Skin epidermis (tissue), 12 donors: ENCODE data around the gene CLEC14A.

ENCODE experiments used
- H3K27ac ChIP-seq, 21 experiments: fragments of 200-600 bp; sonication (generic) in 11 of 21; one replicate each; pipeline ENCODE4 v1.5.0; 2020; ENCODE audit warnings: mild to moderate bottlenecking in 3 of 21, inconsistent platforms in 2 of 21, moderate library complexity in 2 of 21
- H3K4me3 ChIP-seq, 7 experiments: fragments of 200-600 bp; sonication (generic) in 2 of 7; one replicate each; pipeline ENCODE4 v1.5.0; 2020; ENCODE audit warnings: inconsistent platforms in 2 of 7, mild to moderate bottlenecking in 2 of 7, moderate library complexity in 1 of 7

CLEC14A gene, protein sequence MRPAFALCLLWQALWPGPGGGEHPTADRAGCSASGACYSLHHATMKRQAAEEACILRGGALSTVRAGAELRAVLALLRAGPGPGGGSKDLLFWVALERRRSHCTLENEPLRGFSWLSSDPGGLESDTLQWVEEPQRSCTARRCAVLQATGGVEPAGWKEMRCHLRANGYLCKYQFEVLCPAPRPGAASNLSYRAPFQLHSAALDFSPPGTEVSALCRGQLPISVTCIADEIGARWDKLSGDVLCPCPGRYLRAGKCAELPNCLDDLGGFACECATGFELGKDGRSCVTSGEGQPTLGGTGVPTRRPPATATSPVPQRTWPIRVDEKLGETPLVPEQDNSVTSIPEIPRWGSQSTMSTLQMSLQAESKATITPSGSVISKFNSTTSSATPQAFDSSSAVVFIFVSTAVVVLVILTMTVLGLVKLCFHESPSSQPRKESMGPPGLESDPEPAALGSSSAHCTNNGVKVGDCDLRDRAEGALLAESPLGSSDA

DNA sequence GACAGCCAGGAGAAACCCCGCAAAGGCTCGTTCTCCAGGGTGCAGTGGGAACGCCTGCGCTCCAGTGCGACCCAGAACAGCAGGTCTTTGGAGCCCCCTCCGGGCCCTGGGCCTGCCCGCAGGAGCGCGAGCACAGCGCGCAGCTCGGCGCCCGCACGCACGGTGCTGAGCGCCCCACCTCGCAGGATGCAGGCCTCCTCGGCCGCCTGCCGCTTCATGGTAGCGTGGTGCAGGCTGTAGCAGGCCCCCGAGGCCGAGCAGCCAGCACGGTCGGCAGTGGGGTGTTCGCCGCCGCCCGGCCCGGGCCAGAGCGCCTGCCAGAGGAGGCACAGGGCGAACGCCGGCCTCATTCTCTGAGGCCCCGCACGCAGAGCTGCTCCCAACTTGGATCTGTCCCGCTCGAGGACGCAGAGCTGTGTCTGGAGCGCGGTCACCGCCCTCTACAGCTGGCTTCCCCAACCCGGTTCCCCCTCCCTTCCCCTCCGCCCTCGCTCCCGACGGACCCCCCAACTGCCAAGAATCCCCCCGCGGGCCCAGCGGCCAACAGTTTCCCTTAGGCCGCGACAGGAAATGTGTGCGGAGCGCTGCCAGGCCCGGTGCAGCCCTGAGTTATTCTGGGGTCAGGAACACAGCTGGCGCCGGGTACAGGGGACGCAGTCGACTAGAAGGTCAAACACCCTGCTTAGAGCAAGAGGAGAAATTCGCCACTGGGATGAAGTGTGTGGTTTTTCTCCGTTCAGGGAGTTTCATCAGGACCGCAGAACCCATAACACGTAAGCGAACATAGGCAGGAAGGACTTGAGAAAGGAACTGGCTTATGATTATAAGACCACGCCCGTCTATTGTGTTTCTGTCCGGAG is at the start of gene CLEC14A:
TSS of gene CLEC14A (minus strand) at position 421 of the 860 bp plus-strand sequence. CDS start at position 350, 71 bp downstream.
- peak within 1 kb of the TSS; percentile 14 to 37 (median 26) for H3K4me3 ChIP-seq
- H3K27ac ChIP-seq, result peak within 1 kb of the TSS in 20 of 21 experiments; percentile 41 to 92 (median 69)

DNA sequence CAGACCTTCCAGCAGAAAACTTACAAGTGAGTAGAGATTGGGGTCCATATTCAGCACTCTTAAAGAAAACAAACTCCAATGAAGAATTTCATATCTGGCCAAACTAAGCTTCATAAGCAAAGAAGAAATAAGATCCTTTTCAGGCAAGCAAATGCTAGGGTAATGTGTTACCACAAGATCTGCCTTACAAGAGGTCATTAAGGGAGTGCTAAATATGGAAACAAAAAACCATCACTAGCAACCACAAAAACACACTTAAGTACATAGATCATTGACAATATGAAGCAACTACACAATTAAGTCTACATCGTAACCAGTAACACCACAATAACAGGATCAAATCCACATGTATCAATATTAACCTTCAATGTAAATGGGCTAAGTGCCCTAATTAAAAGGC is 47.1 kb upstream of the CLEC14A start:
- no peak overlapping the region for H3K4me3 ChIP-seq

DNA sequence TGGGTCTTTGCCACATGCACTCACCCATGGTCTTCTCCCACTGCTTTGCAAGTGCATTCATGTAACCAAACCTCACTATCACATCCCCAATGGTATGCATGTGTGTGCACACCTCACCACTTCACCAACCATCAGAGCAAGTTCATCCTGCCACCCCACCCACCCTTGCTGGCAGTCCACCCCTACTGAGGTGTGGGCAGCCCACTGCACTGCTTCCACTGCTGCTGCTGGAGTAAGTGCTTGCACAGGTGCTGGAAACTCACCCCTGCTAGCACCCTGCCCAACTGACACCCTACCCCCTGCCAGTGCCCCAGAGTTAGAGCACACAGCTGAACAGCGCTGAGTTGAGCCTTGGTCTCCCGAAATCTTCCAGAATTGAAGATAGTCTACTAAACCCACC is 46.1 kb upstream of the CLEC14A start:
- no peak overlapping the region for H3K4me3 ChIP-seq
- no peak overlapping the region for H3K27ac ChIP-seq

More for the DNA sequence above, 47.1 kb upstream of the CLEC14A start:
- no peak overlapping the region for H3K27ac ChIP-seq

DNA sequence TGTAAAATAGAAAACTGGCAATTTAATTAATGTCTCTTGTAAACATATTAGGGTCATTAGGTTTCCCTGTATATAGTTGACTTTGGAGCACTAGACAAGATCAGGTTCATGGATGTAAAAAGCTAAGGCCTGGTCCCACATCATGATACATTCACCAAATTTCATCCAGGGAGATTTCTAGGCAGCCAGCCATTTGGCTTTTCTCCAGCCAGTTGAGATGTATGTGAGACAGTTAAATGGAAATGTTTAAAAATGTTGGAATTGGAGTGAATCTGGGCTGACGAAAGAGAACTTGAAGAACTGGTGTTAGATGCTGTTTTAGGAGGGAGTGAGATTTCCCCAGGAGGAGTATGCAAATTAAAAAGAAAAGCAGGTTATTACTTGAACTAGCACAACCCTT is 41.8 kb upstream of the CLEC14A start:
- H3K27ac ChIP-seq, result no peak overlapping the region
- H3K4me3 ChIP-seq, result no peak overlapping the region

DNA sequence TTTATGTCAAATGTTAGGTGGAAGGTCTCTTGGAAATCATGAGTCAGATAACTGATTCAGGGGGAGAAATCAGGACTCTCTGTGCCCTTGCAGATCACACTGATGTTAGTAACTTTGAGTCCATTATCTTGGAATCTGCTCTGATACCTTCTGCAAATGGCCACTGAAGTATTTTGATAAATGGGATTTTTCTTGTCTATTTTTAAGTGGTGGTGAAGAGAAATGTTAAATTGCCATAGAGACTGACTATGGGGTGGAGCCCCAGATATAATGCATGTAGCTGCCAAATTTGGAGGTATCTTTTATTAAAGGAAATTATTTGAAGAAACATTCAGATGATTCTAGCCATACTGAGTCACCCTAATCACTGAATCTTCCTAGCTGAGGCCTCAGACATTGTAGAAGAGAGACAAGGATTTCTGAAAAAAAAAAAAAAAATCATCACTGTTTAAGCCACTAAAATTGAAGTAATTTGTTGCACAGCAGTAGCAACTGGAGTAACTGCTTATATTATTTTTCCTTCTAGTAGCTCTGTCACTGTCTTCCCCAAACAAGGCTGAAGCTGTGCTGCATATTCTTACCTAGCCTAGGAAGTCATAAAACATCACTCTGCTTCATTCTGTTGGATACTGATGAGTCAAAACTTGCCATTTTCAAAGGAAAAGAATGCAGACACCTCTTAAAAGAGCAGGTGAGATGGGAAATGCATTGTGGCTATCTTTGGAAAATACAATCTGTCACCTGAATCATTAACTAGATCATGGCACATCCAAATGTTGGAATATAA is 36.0 kb upstream of the CLEC14A start:
- Histone ChIP-seq H3K27ac (peak overlapping the region in 4 of 21 experiments; percentile 7 to 72 (median 14)), H3K4me3 (no peak overlapping the region)

DNA sequence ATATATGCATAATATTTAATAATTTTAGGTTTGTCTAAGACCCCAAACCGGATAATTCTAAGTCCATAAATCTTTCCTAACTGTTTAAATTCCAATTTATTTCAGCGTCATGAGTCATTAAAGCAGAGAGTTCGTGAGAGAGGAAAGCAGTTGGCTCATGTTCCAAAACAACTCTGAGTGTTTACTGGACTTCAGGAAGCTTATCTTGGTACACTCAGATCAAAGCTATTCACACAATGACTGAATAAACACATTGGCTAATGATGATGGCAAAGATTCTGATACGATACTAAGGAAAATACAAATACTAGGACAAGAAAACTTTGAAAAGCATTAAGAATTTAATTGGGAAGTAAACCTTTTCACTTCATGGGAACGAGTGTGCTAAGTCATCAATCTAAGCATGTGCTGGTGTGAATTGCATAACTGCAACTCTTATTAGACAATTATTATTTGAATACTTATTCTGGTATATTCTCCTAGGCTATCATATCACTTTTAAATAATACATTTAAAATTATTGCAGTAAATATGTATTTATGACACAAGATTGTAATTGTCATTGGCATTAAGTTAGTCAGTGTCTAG is 34.8 kb upstream of the CLEC14A start:
- Histone ChIP-seq H3K27ac (peak overlapping the region in 3 of 21 experiments; percentile 23 to 72 (median 47)), H3K4me3 (no peak overlapping the region)

DNA sequence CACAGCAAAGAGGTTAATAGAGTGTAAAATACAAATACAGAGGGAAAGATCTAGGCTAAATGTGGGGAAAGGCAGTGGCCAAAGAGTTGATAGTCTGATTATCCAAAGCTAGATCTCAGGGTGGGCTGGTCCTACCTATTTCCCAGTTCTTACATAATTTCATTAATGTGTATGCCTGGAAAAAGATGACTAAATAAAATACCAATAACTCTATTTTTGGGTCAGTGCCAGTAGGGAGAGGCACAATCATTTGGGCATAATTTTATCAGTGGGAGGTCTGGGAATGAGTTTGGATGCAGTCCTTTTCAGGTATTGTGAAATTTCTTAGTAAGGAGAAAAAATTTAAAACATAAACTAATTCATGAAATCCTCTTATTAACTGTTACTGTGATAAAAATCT is 30.6 kb upstream of the CLEC14A start:
- no peak overlapping the region for H3K27ac ChIP-seq
- H3K4me3 ChIP-seq, result no peak overlapping the region

DNA sequence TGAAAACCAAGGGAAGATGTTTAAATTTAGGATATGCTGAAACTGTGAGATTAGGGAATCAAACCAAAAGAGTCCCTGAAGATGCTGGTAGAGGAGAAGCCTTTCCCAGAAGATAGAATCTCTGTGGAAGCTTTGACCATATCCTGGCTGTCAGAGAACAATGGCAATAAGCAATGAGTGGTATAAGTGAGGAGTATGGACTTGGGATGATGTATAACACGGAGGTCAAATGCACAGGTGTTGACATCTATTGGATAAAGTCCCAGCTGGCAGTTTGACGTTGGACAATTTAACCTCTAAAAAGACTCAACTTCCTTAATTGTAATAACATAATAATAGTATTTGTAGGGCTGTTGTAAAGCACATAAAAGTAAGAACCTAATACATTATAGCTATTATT is 30.1 kb upstream of the CLEC14A start:
- H3K4me3 ChIP-seq, result no peak overlapping the region

DNA sequence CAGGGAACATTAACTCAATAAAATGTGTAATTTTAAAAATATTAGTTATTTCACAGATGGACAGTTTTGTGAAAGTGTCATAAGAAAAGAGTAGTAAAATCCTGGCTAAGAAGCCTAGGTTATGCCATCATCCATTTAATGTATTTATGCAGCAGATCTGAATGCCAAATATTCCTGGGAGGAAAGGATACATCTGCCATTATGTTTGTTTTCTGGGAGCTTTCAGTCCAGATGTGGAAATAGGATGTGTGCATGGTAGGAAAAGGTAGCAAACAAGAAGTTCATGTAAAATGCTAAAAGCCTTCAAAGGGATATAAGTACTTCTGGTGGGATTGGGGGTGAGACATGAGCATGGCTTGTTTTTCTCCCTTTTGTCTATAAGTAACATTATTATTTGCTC is 27.0 kb upstream of the CLEC14A start:
- H3K4me3 ChIP-seq, result no peak overlapping the region

More for the DNA sequence above, 30.1 kb upstream of the CLEC14A start:
- H3K27ac ChIP-seq, result no peak overlapping the region

DNA sequence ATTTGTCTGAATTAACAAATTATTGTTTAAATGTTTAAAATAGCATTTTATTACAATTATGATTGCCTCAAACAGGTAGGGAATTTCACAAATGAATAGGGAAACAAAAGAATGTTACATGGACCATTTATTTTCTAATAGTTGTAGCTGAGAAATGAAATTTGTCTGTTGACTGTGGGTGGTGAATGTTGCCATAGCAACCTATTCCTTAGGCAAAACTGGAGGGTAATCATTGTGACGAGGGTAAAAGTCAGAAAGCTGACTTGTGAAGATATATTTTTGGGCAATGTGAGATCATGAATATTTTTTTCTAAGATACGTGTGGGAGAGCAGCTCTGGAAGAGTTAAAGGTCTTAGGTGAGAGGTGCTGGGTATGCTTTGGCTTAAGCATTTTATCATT is 24.2 kb upstream of the CLEC14A start:
- no peak overlapping the region for H3K4me3 ChIP-seq
- H3K27ac ChIP-seq, result no peak overlapping the region

More for the DNA sequence above, 27.0 kb upstream of the CLEC14A start:
- no peak overlapping the region for H3K27ac ChIP-seq

DNA sequence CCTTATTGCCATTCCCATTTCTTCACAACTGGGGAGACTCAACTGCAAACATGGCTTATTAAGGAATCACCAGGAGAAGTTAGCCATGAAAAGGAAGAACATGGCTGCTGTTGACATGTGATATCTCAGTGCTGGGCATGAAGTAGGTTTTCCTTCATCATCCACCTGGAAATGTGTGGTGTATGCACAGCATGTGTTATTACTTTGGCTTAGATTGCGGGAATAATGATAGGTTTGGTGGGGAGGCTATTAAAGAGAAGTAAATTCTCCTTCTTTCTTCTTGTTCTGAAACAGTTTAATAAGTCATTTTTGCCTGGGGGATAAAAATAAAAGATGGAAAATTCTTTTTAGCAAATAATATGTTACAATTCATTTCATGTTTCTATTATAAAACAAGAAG is 23.7 kb upstream of the CLEC14A start:
- Histone ChIP-seq H3K4me3 (no peak overlapping the region), H3K27ac (no peak overlapping the region)

DNA sequence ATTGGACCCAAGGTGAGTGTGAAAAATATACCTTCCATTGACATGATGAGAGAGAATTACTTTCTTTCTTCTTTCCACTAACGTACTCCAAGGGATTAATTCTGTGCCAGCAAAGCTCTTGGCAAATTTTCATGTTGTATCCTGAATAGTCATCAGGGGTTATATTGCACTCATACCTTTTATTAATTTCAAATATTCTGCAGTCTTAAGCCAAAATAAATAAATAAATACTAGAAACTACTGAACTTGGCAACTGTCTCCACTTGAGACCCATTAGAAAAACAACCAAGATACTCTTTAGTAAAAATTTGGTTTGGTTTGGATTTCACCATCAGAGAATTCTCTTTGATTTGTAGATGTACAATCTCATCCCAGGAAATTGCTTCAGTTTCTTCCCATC is 22.1 kb upstream of the CLEC14A start:
- Histone ChIP-seq H3K27ac (no peak overlapping the region), H3K4me3 (no peak overlapping the region)

DNA sequence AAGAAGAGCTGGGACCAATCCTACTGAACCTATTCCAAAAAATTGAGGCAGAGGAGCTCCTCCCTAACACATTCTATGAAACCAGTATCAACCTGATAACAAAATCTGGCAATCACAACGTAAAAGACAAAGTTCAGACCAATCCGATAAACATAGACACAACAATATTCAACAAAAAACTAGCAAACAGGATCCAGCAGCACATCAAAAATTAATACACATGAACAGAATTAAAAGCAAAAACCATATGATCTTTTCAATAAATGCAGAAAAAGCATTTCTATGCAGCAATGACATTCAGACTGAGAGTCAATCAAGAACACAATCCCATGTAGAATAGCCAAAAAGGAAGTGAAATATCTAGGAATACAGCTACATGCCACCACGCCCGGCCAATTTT is 7.0 kb upstream of the CLEC14A start:
- H3K4me3 ChIP-seq, result no peak overlapping the region
- no peak overlapping the region for H3K27ac ChIP-seq

DNA sequence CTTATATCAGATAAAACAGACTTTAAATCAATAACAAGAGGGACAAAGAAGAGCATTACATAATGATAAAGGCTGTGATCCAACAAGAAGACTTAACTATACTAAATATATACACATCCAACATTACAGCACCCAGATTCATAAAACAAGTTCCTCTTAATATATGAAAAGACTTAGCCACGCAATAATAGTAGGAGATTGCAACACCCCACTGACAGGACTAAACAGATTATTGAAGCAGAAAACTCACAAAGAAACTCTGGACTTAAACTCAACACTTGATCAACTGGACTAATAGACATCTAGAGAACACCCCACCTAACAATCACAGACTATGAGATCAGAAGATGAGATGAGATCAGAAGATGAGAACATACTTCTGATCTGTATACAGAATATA is 5.7 kb upstream of the CLEC14A start:
- Histone ChIP-seq H3K27ac (no peak overlapping the region), H3K4me3 (no peak overlapping the region)

DNA sequence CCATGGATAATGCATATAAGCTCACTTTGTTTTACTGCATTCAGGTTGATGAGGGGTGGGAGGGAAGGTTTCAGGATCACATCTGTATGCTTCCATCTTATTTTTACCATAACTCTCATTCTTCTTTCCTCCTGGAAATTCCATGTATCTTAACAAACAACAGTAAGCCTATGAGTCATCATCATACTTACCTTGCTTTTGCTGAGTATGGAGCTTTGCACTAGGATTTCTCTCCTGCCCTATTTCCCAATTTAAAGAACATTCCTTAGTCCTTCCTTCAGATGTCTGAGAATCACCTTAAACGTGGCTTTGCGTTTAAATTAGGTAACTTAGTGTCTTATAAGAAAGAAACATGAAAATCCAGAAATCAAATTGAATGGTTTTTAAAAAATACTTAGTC is 1.6 kb upstream of the CLEC14A start:
- peak overlapping the region in 4 of 21 experiments; percentile 1 to 84 (median 43) for H3K27ac ChIP-seq
- no peak overlapping the region for H3K4me3 ChIP-seq

DNA sequence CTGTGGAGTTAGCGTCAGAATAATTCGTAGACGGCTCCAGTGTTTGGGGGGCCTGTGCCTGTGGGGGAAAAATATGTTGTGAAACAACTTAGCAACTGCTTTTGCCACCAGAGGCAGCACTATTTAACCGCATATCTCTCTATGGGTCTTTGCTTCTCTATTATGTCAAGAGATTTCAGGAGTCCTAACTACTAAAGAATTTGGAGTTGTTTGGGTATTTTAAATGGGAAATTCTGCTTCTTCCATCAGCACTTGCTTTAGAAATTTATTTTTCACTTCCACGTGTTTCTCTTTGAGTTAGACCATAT is 594 bp upstream of the CLEC14A start:
- H3K4me3 ChIP-seq, result no peak overlapping the region
- peak overlapping the region in 8 of 21 experiments; percentile 1 to 84 (median 37) for H3K27ac ChIP-seq

DNA sequence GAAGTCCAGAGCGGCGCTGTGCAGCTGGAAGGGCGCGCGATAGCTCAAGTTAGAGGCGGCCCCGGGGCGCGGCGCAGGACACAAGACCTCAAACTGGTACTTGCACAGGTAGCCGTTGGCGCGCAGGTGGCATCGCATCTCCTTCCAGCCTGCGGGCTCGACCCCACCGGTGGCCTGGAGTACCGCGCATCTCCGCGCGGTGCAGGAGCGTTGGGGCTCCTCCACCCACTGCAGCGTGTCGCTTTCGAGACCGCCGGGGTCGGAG is 553 bp downstream of the CLEC14A start:
- Histone ChIP-seq H3K4me3 (peak overlapping the region; percentile 14 to 37 (median 26)), H3K27ac (peak overlapping the region in 20 of 21 experiments; percentile 41 to 92 (median 69))

DNA sequence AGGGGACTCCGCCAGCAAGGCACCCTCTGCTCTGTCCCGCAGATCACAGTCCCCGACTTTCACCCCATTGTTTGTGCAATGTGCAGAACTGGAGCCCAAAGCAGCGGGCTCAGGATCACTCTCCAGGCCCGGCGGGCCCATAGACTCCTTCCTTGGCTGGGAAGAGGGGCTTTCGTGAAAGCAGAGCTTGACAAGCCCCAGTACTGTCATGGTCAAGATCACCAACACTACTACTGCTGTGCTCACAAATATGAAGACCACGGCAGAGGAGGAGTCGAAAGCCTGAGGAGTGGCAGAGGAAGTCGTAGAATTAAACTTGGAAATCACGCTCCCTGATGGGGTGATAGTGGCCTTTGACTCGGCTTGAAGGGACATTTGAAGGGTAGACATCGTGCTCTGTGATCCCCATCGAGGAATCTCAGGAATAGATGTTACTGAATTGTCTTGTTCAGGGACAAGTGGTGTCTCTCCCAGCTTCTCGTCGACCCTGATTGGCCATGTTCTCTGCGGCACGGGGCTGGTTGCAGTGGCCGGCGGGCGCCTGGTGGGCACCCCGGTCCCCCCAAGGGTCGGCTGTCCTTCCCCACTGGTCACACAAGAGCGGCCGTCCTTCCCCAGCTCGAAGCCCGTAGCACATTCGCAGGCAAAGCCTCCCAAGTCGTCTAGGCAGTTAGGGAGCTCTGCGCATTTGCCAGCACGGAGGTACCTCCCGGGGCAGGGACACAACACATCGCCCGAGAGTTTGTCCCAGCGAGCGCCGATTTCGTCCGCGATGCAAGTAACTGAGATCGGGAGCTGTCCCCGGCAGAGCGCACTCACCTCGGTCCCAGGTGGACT is 1.1 kb downstream of the CLEC14A start:
- Histone ChIP-seq H3K27ac (peak overlapping the region in 19 of 21 experiments; percentile 41 to 92 (median 70)), H3K4me3 (peak overlapping the region; percentile 14 to 37 (median 26))

DNA sequence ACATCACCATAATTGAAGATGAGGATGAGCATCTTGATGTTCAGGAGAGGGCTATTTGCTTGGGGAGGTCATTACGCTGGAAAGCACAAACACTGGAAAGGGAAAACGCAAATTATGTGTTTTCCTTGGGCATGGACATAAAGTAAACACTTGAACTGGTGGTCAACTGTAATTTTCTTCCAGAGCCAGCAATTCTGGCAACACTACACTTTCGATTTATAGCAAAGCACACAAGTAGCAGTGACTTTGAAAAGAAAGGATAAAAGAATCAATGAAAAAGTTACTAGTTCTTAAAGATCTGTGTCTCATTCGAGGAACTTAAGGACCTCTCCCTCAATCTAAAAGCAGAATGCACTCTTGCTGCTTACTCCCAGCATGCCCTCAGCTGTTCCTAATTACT is 2.2 kb downstream of the CLEC14A start:
- Histone ChIP-seq H3K4me3 (peak overlapping the region in 3 of 7 experiments; percentile 14 to 29 (median 26)), H3K27ac (peak overlapping the region in 3 of 21 experiments; percentile 1 to 92 (median 46))
